ENCODE measurements around the gene ATXN3.

DNA sequence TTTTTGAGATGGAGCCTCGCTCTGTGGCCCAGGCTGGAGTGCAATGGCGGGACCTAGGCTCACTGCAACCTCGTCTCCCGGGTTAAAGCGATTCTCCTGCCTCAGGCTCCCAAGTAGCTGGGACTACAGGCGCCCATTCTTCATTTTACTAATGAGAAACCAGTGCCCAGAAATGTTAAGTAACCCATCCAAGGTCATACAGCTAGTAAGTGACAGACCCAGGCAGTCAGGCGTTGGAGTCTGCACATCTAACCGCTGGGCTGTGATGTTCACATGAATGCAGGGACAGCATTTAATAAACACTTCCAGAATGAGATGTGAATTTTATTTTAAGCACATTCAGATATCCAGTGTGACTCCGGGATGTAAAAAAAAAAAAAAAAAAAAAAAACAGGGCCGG lies 65.2 kb downstream of the ATXN3 start:
- TF ChIP-seq POLR2A (IDR thresholded peaks at IDR 0.05) = no peak
- TF ChIP-seq, protein P1, sequence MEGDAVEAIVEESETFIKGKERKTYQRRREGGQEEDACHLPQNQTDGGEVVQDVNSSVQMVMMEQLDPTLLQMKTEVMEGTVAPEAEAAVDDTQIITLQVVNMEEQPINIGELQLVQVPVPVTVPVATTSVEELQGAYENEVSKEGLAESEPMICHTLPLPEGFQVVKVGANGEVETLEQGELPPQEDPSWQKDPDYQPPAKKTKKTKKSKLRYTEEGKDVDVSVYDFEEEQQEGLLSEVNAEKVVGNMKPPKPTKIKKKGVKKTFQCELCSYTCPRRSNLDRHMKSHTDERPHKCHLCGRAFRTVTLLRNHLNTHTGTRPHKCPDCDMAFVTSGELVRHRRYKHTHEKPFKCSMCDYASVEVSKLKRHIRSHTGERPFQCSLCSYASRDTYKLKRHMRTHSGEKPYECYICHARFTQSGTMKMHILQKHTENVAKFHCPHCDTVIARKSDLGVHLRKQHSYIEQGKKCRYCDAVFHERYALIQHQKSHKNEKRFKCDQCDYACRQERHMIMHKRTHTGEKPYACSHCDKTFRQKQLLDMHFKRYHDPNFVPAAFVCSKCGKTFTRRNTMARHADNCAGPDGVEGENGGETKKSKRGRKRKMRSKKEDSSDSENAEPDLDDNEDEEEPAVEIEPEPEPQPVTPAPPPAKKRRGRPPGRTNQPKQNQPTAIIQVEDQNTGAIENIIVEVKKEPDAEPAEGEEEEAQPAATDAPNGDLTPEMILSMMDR (IDR thresholded peaks at IDR 0.05) = no peak

All from vagina (tissue), 2 donors.